H1 (cell line): Measurements from ENCODE around the gene GPR155. TPM values are rescaled to one million over a fixed set of nuclear protein-coding genes. Genes with fewer than 3 reads are reported as not detected.

Source experiments
- CTCF ChIA-PET: fragments of 300-600 bp; sonication (Branson Sonifier 250); formaldehyde crosslinking; loops from one replicate; lab custom pipeline; 2021; ENCODE audit not compliant: partially characterized antibody; lab: Charles Lee
- POLR2A ChIA-PET: fragments of 300-600 bp; sonication (Branson Sonifier 250); formaldehyde crosslinking; loops from one replicate; lab custom pipeline; 2021; ENCODE audit warnings: inconsistent platforms; ENCODE audit not compliant: partially characterized antibody; lab: Charles Lee
- DNase-seq, 2 experiments: peaks; one replicate each; pipeline versions ENCODE4 v3.0.0 to v3.0.0-alpha.2; 2010 to 2022; ENCODE audit warnings: low spot score in 2 of 2, low read depth in 1 of 2, mixed read lengths in 1 of 2
- FAIRE-seq: peaks from 2 replicates; lab custom pipeline; 2011; peaks lifted over from hg19 to GRCh38; lab: Jason Lieb, UNC
- H2AFZ ChIP-seq: 2 replicates; pipeline ENCODE4 v1.8.1; 2012; ENCODE audit warnings: low read length, inconsistent platforms
- H2AK5ac ChIP-seq: 2 replicates; pipeline ENCODE4 v1.6.1; 2013; ENCODE audit warnings: low read depth, low read length
- H2BK120ac ChIP-seq: replicated peaks from 2 replicates; pipeline ENCODE3; 2013; ENCODE audit warnings: low read depth, low read length, inconsistent platforms
- H2BK12ac ChIP-seq: 2 replicates; pipeline ENCODE4 v1.6.1; 2013; ENCODE audit warnings: low read depth, low read length
- H2BK15ac ChIP-seq: 2 replicates; pipeline ENCODE4 v1.6.1; 2013; ENCODE audit warnings: low read length
- H2BK20ac ChIP-seq: 2 replicates; pipeline ENCODE4 v1.6.1; 2013; ENCODE audit warnings: low read length
- H2BK5ac ChIP-seq: 2 replicates; pipeline ENCODE4 v1.6.1; 2013; ENCODE audit warnings: low read depth, low read length
- H3K14ac ChIP-seq: 2 replicates; pipeline ENCODE4 v1.6.1; 2013; ENCODE audit warnings: inconsistent platforms; ENCODE audit not compliant: insufficient read length
- H3K18ac ChIP-seq: 2 replicates; pipeline ENCODE4 v1.6.1; 2013; ENCODE audit warnings: low read length; ENCODE audit errors: extremely low read depth
- H3K23ac ChIP-seq: 2 replicates; pipeline ENCODE4 v1.6.1; 2013; ENCODE audit warnings: inconsistent platforms; ENCODE audit not compliant: insufficient read length
- H3K23me2 ChIP-seq: 2 replicates; pipeline ENCODE4 v1.6.1; 2013; ENCODE audit warnings: low read depth, low read length
- H3K27ac ChIP-seq: 2 replicates; pipeline ENCODE4 v1.6.1; 2011; ENCODE audit warnings: low read depth, low read length, inconsistent platforms
- H3K27me3 ChIP-seq, 4 experiments: replicated peaks in 1 of 4; 1 replicate in 1 of 4; 2 replicates in 3 of 4; pipeline versions ENCODE4 v1.6.1 to v1.8.1; 2011 to 2013; ENCODE audit warnings: low read length in 3 of 4, mild to moderate bottlenecking in 3 of 4, inconsistent platforms in 2 of 4, mixed read lengths in 2 of 4, moderate library complexity in 1 of 4; ENCODE audit not compliant: control insufficient read depth in 3 of 4, insufficient read depth in 3 of 4; ENCODE audit errors: extremely low read depth in 1 of 4
- H3K36me3 ChIP-seq, 4 experiments: 2 replicates each; pipeline versions ENCODE4 v1.6.1 to v1.8.1; 2011 to 2013; ENCODE audit warnings: mild to moderate bottlenecking in 4 of 4, low read length in 3 of 4, moderate library complexity in 2 of 4, control low read depth in 1 of 4, inconsistent platforms in 1 of 4; ENCODE audit not compliant: insufficient read depth in 4 of 4, control insufficient read depth in 2 of 4
- H3K4ac ChIP-seq: replicated peaks from 2 replicates; pipeline ENCODE3; 2013; ENCODE audit warnings: low read length, low read depth, mixed read lengths, inconsistent platforms; ENCODE audit not compliant: insufficient read length
- H3K4me1 ChIP-seq, 4 experiments: replicated peaks in 1 of 4; 1 replicate in 1 of 4; 2 replicates in 3 of 4; pipeline versions ENCODE4 v1.6.1 to v1.8.1; 2011 to 2013; ENCODE audit warnings: low read length in 3 of 4, inconsistent platforms in 2 of 4, mixed read lengths in 1 of 4; ENCODE audit not compliant: insufficient read depth in 4 of 4, control insufficient read depth in 3 of 4
- H3K4me2 ChIP-seq, 2 experiments: 2 replicates each; pipeline versions ENCODE4 v1.6.1 to v1.8.1; 2011 to 2013; ENCODE audit warnings: low read depth in 2 of 2, low read length in 2 of 2, control low read depth in 1 of 2, inconsistent platforms in 1 of 2, mild to moderate bottlenecking in 1 of 2; ENCODE audit not compliant: insufficient read depth in 1 of 2
- H3K4me3 ChIP-seq, 4 experiments: fragments of 200-600, 300-600 bp in 1 of 4; sonication (generic), shearing (Covaris generic), sonication (Bioruptor Twin) in 1 of 4; 2 replicates each; pipeline versions ENCODE4 v1.5.1 to v1.8.1; 2011 to 2016; ENCODE audit warnings: low read length in 4 of 4, low read depth in 3 of 4, control low read depth in 2 of 4, inconsistent platforms in 2 of 4, mild to moderate bottlenecking in 2 of 4, mixed read lengths in 1 of 4, moderate library complexity in 1 of 4; ENCODE audit not compliant: insufficient read depth in 2 of 4; ENCODE audit errors: extremely low read depth in 1 of 4
- H3K56ac ChIP-seq: replicated peaks from 2 replicates; pipeline ENCODE3; 2013; ENCODE audit warnings: low read depth, mild to moderate bottlenecking, mixed read lengths, low read length, inconsistent platforms; ENCODE audit not compliant: insufficient read length
- H3K79me1 ChIP-seq: 2 replicates; pipeline ENCODE4 v1.6.1; 2013; ENCODE audit warnings: low read depth, low read length, control low read depth
- H3K79me2 ChIP-seq, 2 experiments: 2 replicates each; pipeline versions ENCODE4 v1.6.1 to v1.8.1; 2012 to 2013; ENCODE audit warnings: low read length in 2 of 2, mild to moderate bottlenecking in 2 of 2, inconsistent platforms in 1 of 2; ENCODE audit not compliant: insufficient read depth in 2 of 2, control insufficient read depth in 1 of 2
- H3K9ac ChIP-seq, 4 experiments: replicated peaks in 1 of 4; 1 replicate in 1 of 4; 2 replicates in 3 of 4; pipeline versions ENCODE4 v1.6.1 to v1.8.1; 2011 to 2013; ENCODE audit warnings: low read depth in 3 of 4, low read length in 3 of 4, control low read depth in 2 of 4, mild to moderate bottlenecking in 2 of 4, moderate library complexity in 2 of 4, inconsistent platforms in 1 of 4; ENCODE audit errors: extremely low read depth in 1 of 4
- H3K9me3 ChIP-seq, 2 experiments: 2 replicates each; pipeline versions ENCODE4 v1.6.1 to v1.8.1; 2012 to 2013; ENCODE audit warnings: mild to moderate bottlenecking in 2 of 2, moderate library complexity in 2 of 2, control low read depth in 1 of 2, inconsistent platforms in 1 of 2, low read depth in 1 of 2, low read length in 1 of 2, mixed read lengths in 1 of 2; ENCODE audit not compliant: insufficient read depth in 2 of 2
- H4K20me1 ChIP-seq, 2 experiments: replicated peaks in 1 of 2; 2 replicates each; pipeline versions ENCODE3 to v1.8.1; 2011 to 2013; ENCODE audit warnings: inconsistent platforms in 2 of 2, low read length in 2 of 2, mild to moderate bottlenecking in 1 of 2; ENCODE audit not compliant: insufficient read depth in 2 of 2, control insufficient read depth in 1 of 2
- H4K5ac ChIP-seq: 2 replicates; pipeline ENCODE4 v1.6.1; 2013; ENCODE audit warnings: low read length, low read depth, mixed read lengths, inconsistent platforms; ENCODE audit not compliant: insufficient read length
- H4K8ac ChIP-seq: 2 replicates; pipeline ENCODE4 v1.8.0; 2013; ENCODE audit warnings: mild to moderate bottlenecking, moderate library complexity, low read length, inconsistent platforms; ENCODE audit not compliant: insufficient read depth; ENCODE audit errors: extremely low read depth
- H4K91ac ChIP-seq: replicated peaks from 2 replicates; pipeline ENCODE3; 2013; ENCODE audit warnings: low read length, mixed read lengths, inconsistent platforms; ENCODE audit not compliant: insufficient read length
- CTBP2 ChIP-seq: IDR thresholded peaks from 2 replicates; pipeline ENCODE4 v1.7.0; 2011; ENCODE audit warnings: borderline replicate concordance, mild to moderate bottlenecking, moderate library complexity, mixed read lengths, low read length; ENCODE audit not compliant: insufficient read depth, insufficient read length
- MAFK ChIP-seq: IDR thresholded peaks from 2 replicates; pipeline ENCODE4 v1.6.1; 2012; ENCODE audit warnings: low read depth, mild to moderate bottlenecking, improper control_type of control experiment, low read length
- RFX5 ChIP-seq: IDR thresholded peaks from 2 replicates; pipeline ENCODE4 v1.6.1; 2011; ENCODE audit warnings: low read depth, low read length, improper control_type of control experiment, borderline replicate concordance
- SIN3A ChIP-seq, 2 experiments: IDR thresholded peaks in 1 of 2; conservative IDR thresholded peaks in 1 of 2; 2 replicates each; pipeline ENCODE4 v1.6.1; 2011 to 2012; ENCODE audit warnings: low read length in 2 of 2, improper control_type of control experiment in 1 of 2, low read depth in 1 of 2, mild to moderate bottlenecking in 1 of 2
- SP1 ChIP-seq: IDR thresholded peaks from 2 replicates; pipeline ENCODE4 v1.6.1; 2011; ENCODE audit warnings: low read depth, low read length
- TBP ChIP-seq: IDR thresholded peaks from 2 replicates; pipeline ENCODE4 v1.6.1; 2011; ENCODE audit warnings: low read depth, low read length, improper control_type of control experiment
- TEAD4 ChIP-seq: IDR thresholded peaks from 2 replicates; pipeline ENCODE4 v1.6.1; 2012; ENCODE audit warnings: low read depth, low read length, inconsistent platforms, mixed read lengths
- WGBS, 2 experiments: shearing (Covaris generic) in 1 of 2; methylation state at CpG; one replicate each; pipeline versions ENCODE4 v1.1.6 to v1.1.7; 2013 to 2015; ENCODE audit warnings: low lambda C conversion rate in 2 of 2, mixed read lengths in 2 of 2, inconsistent platforms in 1 of 2, low coverage in 1 of 2, missing lambda C conversion rate in 1 of 2; ENCODE audit not compliant: insufficient replicate concordance in 2 of 2, insufficient coverage in 1 of 2, insufficient read length in 1 of 2; ENCODE audit errors: extremely low coverage in 1 of 2, missing lambda C conversion rate in 1 of 2; 5-methylcytosine and 5-hydroxymethylcytosine counted together
- polyA plus RNA-seq, 7 experiments: library from polyadenylated mRNA; depleted of rRNA in 3 of 7; stranded (reverse) in 5 of 7; unstranded in 2 of 7; fragments of >200 nt in 5 of 7; fragments of 200-250 nt in 2 of 7; gene quantifications; 1 replicate in 5 of 7; 2 replicates in 1 of 7; 4 replicates in 1 of 7; pipeline versions ENCODE4 v1.2.1 to v1.2.3, GENCODE V29; 2011 to 2013; ENCODE audit warnings: missing spikeins in 2 of 7, mixed read lengths in 2 of 7
- total RNA-seq: library from RNA; stranded (reverse); fragmentation: NEBNext Ultra II Directional; extraction: Animal tissue kit (Norgen Biotek cat#: 25700); gene quantifications from 2 replicates; pipeline ENCODE4 v1.2.1, GENCODE V29; 2021
- TF ChIP-seq, protein P1 (sequence below), 3 experiments: IDR thresholded peaks; 1 replicate in 2 of 3; 2 replicates in 1 of 3; pipeline versions ENCODE4 v1.5.1 to v1.6.1; 2011; ENCODE audit warnings: low read length in 3 of 3, mild to moderate bottlenecking in 3 of 3, inconsistent platforms in 2 of 3, low read depth in 1 of 3, moderate library complexity in 1 of 3; ENCODE audit not compliant: insufficient read depth in 1 of 3; ENCODE audit errors: control extremely low read depth in 1 of 3
- TF ChIP-seq, protein P2 (sequence below): IDR thresholded peaks from 2 replicates; pipeline ENCODE4 v1.6.1; 2012; ENCODE audit warnings: inconsistent platforms

The GPR155 gene
- total and polyA plus RNA-seq, 2 of the 8 experiments (the other 6 are each of a cell fraction or from before 2014, with no cell fraction given): 0.26 to 2.1 TPM

DNA sequence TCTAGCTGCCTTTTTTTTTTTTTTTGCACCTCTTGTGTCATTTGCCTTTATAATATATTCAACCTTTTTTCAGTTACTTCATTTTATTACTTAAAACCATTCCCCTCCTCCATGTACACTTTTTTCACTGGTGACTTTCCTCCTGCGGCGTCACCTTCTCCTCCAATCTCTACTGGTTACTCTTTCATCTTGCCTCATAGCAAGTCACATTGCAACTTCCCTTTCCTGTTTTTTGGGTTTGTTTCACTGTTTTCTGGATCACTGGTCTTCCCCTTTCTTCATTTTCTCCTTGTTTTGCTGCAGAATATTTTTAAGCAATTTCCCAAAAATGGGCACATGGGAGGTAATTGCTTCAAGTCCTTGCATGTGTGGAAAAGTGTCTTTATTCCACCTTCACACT is 37.7 kb upstream of the GPR155 start:
- no peaks in the 10 kb centered on the region for H3K79me2 ChIP-seq
- no peak overlapping the region for H2BK120ac ChIP-seq
- no peak overlapping the region for H3K56ac ChIP-seq
- H3K27ac ChIP-seq: no peak overlapping the region
- no peak overlapping the region for H3K4me2 ChIP-seq
- H3K4me3 ChIP-seq: no peak overlapping the region
- no peaks in the 10 kb centered on the region for H4K20me1 ChIP-seq
- no peak overlapping the region for H2BK12ac ChIP-seq
- H3K9me3 ChIP-seq: peaks cover 6 to 7% of the 10 kb centered on the region in 2 experiments; a peak in 2 of 4 replicates
- no peak overlapping the region for H4K5ac ChIP-seq
- no peaks in the 10 kb centered on the region for H3K79me1 ChIP-seq
- POLR2A ChIA-PET: no interaction called here
- no peak overlapping the region for H2AK5ac ChIP-seq
- H2BK5ac ChIP-seq: no peak overlapping the region
- no peak overlapping the region for H2AFZ ChIP-seq
- no peak overlapping the region for H4K91ac ChIP-seq
- no peaks in the 10 kb centered on the region for H3K27me3 ChIP-seq
- FAIRE-seq (no peak), DNase-seq (no peak)
- H3K4ac ChIP-seq: no peak overlapping the region
- no peak overlapping the region for H2BK20ac ChIP-seq
- no peak overlapping the region for H4K8ac ChIP-seq
- no peak overlapping the region for H3K14ac ChIP-seq
- H3K9ac ChIP-seq: no peak overlapping the region
- WGBS, 2 experiments: 97% methylated on average over 2 of the region's 2 CpGs; no CpG with 5 or more reads in 1 of the 2 experiments
- H2BK15ac ChIP-seq: no peak overlapping the region
- CTCF ChIA-PET: no interaction called here
- H3K23me2 ChIP-seq: no peaks in the 10 kb centered on the region
- H3K36me3 ChIP-seq: no peaks in the 10 kb centered on the region
- H3K4me1 ChIP-seq: no peaks in the 10 kb centered on the region
- no peak overlapping the region for H3K23ac ChIP-seq
- no peak overlapping the region for H3K18ac ChIP-seq
- no peak for TF ChIP-seq RFX5
- TF ChIP-seq, protein P1, sequence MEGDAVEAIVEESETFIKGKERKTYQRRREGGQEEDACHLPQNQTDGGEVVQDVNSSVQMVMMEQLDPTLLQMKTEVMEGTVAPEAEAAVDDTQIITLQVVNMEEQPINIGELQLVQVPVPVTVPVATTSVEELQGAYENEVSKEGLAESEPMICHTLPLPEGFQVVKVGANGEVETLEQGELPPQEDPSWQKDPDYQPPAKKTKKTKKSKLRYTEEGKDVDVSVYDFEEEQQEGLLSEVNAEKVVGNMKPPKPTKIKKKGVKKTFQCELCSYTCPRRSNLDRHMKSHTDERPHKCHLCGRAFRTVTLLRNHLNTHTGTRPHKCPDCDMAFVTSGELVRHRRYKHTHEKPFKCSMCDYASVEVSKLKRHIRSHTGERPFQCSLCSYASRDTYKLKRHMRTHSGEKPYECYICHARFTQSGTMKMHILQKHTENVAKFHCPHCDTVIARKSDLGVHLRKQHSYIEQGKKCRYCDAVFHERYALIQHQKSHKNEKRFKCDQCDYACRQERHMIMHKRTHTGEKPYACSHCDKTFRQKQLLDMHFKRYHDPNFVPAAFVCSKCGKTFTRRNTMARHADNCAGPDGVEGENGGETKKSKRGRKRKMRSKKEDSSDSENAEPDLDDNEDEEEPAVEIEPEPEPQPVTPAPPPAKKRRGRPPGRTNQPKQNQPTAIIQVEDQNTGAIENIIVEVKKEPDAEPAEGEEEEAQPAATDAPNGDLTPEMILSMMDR (IDR thresholded peaks at IDR 0.05; ENCODE audit: control extremely low read depth in 1 of 3, insufficient read depth in 1 of 3, low read depth in 1 of 3, low read length in 3 of 3): no peak
- no peak for TF ChIP-seq SIN3A (conservative IDR thresholded peaks at IDR 0.05 in 1 of 2, IDR thresholded peaks at IDR 0.05 in 1 of 2; ENCODE audit: low read depth in 1 of 2, low read length in 2 of 2)
- TF ChIP-seq TEAD4: no peak
- TF ChIP-seq SP1: no peak
- no peak for TF ChIP-seq CTBP2
- TF ChIP-seq, protein P2, sequence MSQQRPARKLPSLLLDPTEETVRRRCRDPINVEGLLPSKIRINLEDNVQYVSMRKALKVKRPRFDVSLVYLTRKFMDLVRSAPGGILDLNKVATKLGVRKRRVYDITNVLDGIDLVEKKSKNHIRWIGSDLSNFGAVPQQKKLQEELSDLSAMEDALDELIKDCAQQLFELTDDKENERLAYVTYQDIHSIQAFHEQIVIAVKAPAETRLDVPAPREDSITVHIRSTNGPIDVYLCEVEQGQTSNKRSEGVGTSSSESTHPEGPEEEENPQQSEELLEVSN: no peak
- TF ChIP-seq MAFK: no peak
- TF ChIP-seq TBP: no peak
